GM20431 (cell line): ENCODE results near the gene NGEF.

Experiments
- in situ Hi-C: fragments of 300-500 bp; cut with MseI, MboI; formaldehyde crosslinking; loops from one replicate; pipeline ENCODE4 v1.15.0; 2020; ENCODE audit warnings: low sequenced_read_pairs; ENCODE audit not compliant: unreplicated experiment

Gene NGEF

DNA sequence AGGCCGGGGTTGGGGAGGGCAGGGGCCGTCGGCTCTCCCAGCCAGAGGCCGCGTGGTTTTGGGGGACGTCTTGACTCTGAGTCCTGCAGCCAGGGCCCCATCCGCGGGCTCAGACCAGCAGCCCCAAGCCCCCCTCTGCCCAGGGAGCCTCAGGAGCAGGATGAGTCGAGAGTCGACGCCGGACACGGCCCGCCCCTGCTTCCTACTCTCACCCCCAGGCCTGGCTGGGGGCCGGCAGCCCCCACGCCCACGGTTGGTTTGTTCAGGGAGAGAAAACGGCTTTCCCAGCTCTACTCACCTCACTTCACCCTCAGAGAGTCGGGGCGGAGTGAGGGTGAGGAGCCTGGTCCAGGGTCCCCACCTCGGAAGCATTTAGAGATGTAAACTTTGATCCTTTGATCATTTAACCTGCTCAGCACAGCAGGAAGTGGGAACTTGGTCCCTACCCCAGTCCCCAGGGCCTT, 136.0 kb downstream of the NGEF start:
- in situ Hi-C loops = no loop called here

DNA sequence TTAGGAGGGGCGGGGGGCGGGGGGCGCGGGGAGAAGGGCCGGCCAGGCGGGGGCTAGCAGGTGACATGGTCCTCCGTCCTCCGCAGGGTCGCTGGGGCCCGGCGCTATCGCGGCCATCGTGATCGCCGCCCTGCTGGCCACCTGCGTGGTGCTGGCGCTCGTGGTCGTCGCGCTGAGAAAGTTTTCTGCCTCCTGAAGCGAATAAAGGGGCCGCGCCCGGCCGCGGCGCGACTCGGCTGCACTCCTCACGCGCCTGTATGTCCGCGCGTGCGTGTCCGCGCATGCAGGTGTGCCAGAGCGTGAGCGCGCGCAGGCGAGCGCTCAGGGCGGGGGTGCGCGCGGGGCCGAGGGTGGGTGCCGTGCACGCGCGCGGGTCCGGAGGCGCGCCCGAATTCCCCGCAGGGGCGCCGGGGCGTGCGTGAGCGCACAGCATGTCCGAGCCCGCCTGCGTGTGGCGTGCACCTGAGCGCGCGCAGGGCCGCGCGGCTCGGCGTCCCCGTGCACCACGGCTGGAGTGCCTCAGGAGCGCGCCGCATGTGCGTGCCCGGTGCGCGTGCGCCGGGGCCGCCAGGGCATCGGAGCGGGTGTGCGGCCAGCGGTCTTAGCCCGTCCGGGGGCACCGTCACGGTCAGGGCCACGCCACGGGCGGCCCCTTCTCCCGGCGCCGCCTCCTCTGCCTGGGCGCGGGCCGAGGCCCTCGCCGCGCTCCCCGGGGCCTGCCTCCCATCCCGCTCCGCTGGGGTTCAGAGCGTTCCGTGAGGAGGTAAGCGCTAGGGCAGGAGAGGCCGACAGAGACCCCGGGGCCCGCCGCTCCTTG, 136.7 kb downstream of the NGEF start:
- in situ Hi-C loops = no loop called here

DNA sequence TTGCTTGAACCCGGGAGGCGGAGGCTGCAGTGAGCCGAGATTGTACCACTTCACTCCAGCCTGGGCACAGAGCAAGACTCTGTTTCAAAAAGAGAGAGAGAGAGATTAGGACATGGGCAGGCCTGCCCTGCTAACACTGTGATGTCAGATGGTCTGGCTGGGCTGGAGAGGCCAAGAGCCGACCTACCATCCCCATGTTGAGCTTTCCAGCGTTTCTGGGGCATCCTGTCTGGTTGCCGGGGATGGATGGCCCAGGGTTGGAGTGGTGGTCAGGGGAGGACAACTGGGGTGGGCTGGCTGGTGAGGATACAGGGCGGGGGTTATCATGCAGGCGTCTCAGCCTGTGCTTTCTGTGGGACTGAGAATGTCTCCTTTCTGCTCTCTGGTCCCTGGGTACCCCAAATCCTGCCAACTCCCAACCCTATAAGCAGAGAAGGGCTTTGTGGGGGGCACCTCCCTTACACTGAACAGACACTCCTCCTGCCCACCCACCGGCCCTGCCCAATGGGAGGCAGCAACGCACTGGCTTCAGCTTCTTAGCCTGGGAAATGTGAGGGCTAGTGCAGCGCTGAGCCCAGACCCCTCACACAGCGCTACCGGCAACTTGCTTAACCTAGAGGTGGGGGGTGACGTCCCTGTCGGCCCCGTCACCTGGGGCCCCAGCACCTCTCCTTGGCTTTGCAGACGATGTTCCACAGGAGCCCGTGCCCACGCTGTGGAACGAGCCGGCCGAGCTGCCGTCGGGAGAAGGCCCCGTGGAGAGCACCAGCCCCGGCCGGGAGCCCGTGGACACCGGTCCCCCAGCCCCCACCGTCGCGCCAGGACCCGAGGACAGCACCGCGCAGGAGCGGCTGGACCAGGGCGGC, 137.6 kb downstream of the NGEF start:
- in situ Hi-C loops = no loop called here

DNA sequence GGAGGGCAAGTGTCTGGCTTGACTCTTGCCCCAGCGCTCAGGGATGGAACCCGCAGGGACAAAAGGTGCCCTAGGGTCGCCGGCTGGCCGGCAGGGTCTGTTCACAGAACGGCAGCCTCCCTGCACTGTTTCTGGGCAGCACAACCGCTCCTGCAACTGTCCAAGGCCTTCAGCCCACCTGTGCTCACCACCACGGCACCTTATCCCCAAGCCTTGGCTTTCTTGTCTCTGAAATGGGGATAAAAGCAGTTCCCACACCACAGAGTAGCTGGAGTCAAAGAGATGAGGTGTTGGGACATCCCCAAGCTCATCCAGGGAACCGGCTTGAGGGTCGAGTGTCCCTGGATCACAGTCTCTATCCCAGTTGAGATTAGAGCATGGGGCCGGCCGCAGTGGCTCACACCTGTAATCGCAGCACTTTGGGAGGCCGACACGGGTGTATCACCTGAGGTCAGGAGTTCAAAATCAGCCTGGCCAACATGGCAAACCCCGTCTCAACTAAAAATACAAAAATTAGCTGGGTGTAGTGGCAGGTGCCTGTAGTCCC, 138.3 kb downstream of the NGEF start:
- in situ Hi-C loops = no loop called here

DNA sequence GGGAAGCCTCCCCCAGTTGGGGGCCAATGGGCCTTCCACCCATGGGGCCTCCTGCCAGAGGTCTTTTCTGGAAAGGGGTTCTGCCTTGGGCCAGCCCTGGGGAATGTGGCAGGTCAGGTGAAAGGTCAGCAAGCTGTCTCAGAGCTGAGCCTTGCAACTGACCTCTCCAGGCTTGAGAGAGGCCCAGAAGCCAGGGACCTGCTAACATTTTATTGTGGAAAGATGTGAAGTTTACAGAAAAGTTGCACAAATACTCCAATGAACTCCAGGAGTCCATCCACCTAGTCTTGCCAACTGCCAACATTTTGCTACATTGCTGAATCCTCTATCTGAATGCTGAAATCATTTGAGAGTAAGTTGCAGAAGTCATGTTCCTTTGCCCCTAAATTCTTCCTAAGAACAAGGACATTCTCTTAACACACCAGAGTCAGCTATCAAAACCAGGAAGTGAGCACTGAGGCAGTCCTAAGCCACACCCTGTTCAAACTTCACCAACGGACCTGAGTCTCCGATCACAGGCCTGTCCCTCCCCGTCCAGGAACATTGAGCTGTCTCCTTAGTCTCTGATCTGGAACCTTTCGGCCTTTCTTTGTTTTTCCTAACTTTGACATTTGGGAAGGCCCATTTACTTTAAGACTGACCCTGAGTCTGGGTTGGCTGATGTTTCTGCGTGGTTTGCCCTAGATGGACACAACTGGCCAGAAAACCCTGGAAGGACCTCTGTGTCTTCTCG, 139.0 kb downstream of the NGEF start:
- in situ Hi-C loops = no loop called here

DNA sequence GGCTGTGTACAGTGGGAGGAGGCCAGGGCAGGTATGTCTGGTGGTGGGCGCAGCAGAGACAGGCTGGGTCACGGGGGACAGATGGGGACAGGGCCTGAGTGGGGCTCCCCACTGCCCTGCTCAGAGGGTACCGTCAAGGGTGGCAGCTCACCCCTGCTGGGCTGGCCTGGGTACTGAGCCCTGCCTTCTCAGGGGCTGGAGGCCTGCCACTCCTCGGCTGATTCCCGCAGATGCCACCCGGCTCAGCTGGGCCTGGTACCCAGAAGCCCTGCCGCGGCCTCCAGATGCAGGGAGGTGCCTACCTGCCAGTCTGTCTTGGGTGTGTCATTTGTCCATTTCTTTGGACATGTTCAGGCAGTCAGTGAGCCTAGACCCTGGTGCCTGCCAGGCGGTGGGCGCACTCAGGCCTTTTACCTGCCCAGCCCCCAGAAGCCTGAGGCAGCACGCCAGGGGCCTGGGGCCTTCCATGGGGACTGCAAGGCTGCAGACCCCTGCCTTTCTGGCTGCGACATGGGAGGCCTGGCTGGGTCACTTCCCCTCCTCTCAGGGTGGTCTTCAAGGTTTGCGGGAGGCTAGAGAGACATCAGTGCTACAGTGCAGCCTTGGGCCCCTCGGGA, 139.7 kb downstream of the NGEF start:
- in situ Hi-C loops = no loop called here

DNA sequence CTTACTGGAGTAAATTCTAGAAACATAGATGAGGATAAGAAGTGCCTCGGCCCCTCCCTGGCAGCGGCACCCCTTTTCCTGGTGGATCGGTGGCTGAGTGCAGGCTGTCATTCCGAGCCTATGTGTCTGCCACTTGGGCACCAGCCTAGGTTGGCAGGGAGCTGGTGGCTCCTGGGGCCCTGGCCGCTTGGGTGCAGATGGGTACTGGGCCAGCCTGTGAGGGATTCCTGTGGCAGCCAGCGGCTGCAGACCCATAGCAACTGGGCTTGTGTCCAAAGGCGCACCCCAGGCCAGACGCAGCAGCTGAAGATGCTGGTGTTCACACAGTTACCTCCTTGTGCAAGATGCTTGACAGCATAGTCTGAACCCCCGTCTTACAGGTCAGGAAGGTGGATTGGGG, 140.2 kb downstream of the NGEF start:
- in situ Hi-C loops = no loop called here

DNA sequence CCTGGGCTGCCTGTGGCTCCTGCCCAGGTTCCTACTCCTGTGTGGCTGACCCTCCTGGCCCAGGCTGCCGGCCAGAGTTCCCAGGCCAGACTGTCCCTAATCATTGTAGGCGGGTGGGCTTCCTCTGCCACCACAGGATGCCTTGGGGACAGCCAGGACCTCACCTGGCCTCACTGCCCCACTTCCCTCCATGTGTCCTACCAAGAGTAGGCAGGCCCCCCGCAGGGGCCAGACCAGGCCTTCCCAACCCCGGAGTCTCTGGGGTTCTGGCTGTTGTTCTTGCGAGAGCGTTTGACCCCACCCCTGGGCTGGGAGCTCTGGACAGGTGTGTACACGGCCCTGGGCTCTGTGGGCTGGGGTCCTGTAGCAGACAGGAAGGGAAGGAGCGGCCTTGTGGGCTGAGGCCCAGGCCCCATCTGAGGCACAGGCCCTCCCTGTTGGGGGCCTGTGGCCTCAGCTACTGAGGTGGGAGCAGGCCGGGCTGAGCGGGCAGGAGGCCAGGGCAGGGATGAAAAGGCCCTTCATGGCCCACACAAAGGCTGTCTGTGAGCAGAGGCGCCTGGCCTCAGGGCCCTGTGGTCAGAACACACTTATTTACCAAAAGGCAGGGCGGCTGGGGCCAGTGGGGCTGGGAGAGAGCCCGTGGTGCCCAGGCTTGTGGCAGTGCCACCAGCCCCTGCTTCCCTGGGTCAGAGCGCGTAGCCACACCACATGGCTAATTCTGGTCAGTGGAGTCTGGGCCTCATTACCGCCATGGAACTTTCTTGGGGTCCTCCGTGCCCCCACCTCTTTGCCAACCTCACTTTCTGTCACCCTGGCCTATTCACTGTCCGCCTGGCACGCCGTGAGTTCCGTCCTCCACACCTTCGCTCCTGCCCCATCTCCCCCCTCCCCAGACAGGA, 141.0 kb downstream of the NGEF start:
- in situ Hi-C loops = no loop called here

DNA sequence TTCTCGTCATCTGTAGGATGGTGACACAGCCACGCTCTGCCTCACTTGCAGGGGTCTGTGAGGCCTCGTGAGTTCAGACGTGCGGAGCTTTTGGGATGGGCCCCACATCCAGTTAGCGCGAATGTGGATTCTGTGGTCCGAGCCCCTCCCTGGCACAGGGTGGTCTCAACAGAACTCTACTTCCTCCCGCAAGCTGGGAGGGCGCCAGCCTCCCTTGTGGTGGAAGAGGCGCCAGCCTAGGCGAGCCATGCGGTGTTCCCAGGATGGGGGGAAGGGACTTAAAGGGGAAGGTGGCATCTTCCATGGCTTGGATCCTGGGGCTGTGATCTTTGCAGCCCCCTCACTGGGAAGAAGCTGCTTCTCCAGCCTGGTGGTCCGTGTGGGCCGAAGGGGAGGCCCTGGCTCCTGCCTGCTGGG, 141.6 kb downstream of the NGEF start:
- in situ Hi-C loops = no loop called here

DNA sequence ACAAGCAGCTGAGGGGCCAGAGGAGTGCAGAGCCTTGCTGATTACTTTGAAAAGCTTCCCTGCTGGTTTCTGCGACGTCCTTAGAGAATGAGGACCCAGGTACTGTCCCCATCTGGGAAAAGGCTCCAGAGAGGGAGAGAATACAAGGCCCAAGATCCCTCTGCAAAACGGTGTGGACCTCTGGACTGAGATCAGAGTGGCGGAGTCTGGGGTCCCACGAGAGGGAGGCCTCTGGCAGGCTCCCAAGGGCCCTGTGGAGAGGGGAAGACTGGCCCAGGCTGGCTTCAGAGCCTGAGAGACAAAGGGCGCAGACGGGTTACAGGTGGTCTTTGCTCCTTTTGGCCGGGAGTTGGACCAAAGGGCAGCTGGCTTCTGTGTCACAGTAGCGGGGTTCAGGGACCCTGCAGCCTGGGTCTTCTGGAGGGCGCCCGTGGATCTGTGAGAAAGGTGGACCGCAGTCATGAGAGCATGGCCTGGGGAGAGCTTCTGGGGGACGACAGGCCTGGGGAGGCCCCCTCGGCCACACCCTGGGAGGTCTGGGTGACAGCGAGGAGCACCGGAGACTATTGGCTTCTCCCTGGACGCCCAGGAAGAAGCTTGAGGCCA, 142.2 kb downstream of the NGEF start:
- in situ Hi-C loops = no loop called here

DNA sequence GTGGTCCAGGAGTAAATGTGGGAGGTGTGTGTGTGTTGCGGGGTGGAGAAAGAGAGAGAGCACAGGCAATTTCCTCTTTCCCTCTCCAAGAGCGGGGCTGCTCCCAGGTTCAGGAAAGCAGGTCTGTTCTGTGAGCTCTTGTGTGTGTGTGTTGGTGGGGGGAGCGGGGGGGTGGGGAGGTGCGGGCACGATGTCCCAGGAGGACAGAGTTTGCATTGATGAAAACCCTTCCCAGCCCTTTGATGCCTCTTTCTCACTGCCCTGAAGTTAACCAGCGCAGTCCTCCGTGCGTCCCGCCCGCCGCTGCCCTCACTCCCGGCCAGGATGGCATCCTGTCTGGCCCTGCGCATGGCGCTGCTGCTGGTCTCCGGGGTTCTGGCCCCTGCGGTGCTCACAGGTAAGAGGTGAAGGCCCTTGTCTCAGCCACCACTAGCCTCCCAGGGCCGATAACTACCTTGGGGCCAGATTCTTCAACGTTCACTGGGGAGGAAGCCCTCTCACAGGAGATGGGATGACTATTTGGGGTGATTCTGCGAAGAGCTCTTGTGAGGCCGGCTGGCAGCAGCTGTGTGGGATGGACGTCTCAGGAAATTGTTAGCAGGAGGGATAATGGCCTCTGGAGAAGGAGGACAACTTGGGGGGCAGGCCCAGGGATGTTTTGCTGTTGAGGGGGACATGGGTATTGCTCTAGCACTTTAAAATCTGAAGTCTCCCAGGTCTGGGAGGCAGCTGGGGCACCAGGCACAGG, 142.9 kb downstream of the NGEF start, which contains the start of gene SNORC:
SNORC (plus strand) TSS at position 247 of the 748 bp plus-strand sequence; CDS start at position 325, 78 bp downstream.
- in situ Hi-C loops = no loop called here

DNA sequence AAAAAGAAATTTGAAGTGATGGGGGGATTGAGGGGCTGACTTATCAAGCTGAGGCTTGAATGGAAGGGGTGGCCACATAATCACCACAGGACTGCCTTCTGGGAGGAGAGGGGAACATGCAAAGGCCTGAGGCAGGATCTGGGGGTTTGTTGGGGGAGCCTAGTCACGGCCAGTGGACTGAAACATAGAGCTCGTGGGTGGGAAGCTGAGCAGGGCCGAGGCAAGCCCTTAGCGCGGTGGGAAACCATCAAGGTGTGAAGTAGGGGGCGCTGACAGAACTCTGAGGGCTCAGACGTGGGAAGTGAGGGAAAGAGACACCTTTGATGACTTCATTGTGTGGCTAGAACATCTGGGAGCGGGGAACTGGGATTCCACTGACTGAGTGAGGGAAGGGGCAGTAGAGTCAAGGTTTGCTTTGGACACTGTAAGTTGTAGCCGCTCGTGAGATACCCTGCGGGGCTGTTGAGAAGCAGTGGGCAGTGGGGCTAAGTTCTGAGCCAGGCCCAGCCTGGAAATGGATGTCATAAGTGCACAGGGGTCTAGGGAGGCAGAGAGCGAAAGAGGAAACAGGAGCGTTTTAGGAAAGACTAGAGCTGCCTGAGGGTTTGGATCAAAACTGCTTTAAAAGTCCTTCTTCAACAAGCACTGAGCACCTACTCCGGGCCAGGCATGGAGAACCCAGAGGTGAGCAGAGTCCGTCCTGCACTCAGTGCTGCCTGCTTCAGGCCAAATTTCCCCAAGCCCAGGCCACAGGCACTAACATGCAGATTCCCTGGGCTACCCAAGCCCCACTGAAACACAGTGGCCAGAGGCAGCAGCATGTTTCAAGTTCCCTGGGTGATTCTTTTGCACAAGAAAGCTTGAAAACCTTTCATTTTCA, 143.7 kb downstream of the NGEF start:
- in situ Hi-C loops = no loop called here

DNA sequence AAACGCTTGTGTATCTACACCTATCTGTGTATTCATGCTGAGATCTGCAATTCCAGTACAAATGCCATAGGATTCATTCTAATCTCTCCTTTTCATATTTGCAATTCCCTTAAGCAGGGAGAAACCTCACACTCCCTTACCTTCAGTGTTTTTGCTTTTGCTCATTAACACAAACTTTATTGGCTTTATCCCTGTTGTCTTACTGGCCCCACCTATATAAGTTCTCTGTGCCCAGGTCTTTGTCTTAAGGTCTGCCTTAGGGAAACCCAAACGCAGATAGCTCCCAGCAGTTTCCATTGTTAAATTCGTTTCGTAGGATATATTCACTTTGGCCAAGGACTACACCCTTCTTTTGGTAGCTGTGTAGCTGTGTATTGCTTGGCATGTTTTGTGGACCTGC, 147.0 kb downstream of the NGEF start:
- in situ Hi-C loops = no loop called here

DNA sequence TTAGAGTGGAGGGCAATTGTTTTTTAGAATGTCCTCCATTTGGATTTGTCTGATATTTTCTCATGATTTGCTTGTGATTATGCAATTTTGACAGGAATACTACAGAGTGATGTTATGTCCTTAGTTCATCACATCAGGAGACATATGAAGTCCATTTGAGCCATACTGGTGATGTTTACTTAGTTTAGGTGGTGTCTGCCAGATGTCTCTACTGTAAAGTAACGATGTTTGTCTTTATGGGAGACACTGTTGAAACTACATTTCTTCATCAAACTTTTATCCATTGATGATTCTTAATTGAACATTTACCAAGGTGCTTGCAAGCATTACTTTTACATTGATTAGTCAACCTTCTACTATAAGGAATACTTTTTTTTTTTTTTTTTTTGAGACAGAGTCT, 147.9 kb downstream of the NGEF start:
- in situ Hi-C loops = no loop called here

DNA sequence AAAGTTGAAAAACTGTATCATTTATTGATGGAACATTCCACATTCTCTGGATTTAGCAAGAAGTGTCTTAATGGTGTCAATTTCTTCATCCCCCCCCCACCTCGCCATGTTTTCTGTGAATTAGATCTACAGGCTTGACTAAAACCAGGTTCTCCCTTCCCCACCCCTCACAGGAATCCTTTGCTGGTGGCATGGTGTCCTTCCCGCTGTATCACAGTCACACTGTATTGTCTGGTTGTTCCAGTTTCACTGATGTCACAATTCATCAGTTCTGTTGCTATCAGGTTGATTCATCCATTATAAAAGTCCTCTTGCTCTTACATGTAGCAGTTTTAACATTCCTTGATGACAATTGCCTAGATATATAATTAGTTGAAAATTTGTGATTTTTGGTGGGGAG, 149.1 kb downstream of the NGEF start:
- in situ Hi-C loops = no loop called here

DNA sequence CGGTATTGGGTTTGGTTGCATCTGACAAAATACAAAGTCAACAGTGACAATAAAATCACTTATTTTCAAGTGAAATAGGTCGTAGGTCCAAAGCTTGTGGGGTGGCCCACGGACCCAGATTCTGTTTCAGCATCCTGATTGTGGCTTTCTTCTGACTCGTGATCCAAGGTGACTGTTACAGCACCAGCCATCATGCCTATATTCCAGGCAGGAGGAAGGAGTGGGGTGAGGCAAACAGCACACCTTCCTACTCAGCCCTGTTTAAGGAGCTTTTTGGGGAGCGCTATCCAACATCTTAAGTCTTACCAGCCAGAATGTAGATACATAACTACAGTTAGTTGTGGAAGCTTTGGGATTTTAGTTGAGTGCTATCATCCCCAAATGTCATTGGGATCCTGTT, 151.7 kb downstream of the NGEF start:
- in situ Hi-C loops = no loop called here
